HT1080 (cell line): ENCODE measurements around the gene TBX18. TPM values are rescaled to one million over a fixed set of nuclear protein-coding genes. Genes with fewer than 3 reads are reported as not detected.

Experiments used
- DNase-seq: peaks from one replicate; pipeline ENCODE4 v3.0.0-alpha.2; 2015; ENCODE audit warnings: low read depth
- total RNA-seq: library from RNA; depleted of rRNA; stranded (reverse); fragments of >200 nt; shearing (Covaris generic); gene quantifications from 2 replicates; pipeline ENCODE4 v1.2.3, GENCODE V29; 2014

Gene TBX18
- total RNA-seq, 1 experiment from 2014 or later = 5.9 TPM

GRCh38 chr6:84773133-84773430, 8.7 kb upstream of the TBX18 start:
- no peak for DNase-seq

GRCh38 chr6:84772428-84773132, 8.2 kb upstream of the TBX18 start:
- DNase-seq = no peak

GRCh38 chr6:84771756-84772356, 7.5 kb upstream of the TBX18 start:
- no peak for DNase-seq

GRCh38 chr6:84771125-84771755, 6.8 kb upstream of the TBX18 start:
- DNase-seq = no peak

GRCh38 chr6:84770521-84770920, 6.1 kb upstream of the TBX18 start:
- DNase-seq = no peak

GRCh38 chr6:84769306-84769705, 4.9 kb upstream of the TBX18 start:
- no peak for DNase-seq

- DNase-seq = no peak
Observed at GRCh38 chr6:84768442-84769174, 4.2 kb upstream of the TBX18 start.

GRCh38 chr6:84767526-84768201, 3.3 kb upstream of the TBX18 start:
- no peak for DNase-seq

GRCh38 chr6:84766799-84767525, 2.6 kb upstream of the TBX18 start:
- no peak for DNase-seq

- no peak for DNase-seq
Observed at GRCh38 chr6:84766118-84766798, 1.9 kb upstream of the TBX18 start.

- DNase-seq = no peak
Observed at GRCh38 chr6:84763886-84764331, 489 bp downstream of the TBX18 start.

- peak; percentile 58 for DNase-seq
Observed at GRCh38 chr6:84763003-84763885, 1.2 kb downstream of the TBX18 start.

- no peak for DNase-seq
Observed at GRCh38 chr6:84762220-84763002, 2.0 kb downstream of the TBX18 start.

GRCh38 chr6:84758486-84758885, 5.9 kb downstream of the TBX18 start:
- DNase-seq = no peak

GRCh38 chr6:84756877-84757276, 7.5 kb downstream of the TBX18 start:
- DNase-seq = no peak

GRCh38 chr6:84756466-84756865, 7.9 kb downstream of the TBX18 start:
- no peak for DNase-seq

GRCh38 chr6:84753173-84753572, 11.2 kb downstream of the TBX18 start:
- DNase-seq = no peak

- DNase-seq = no peak
Observed at GRCh38 chr6:84752118-84752850, 12.1 kb downstream of the TBX18 start.
